Ishikawa (cell line): ENCODE measurements around the gene EXOG.

ENCODE experiments used
- CREB1 ChIP-seq: IDR thresholded peaks from 2 replicates; pipeline ENCODE4 v1.6.1; 2012; ENCODE audit warnings: low read depth
- EP300 ChIP-seq: IDR thresholded peaks from 2 replicates; pipeline ENCODE4 v1.6.1; 2012; ENCODE audit warnings: borderline replicate concordance
- FOXM1 ChIP-seq: IDR thresholded peaks from 2 replicates; pipeline ENCODE4 v1.6.1; 2012; ENCODE audit warnings: low read depth, borderline replicate concordance
- RAD21 ChIP-seq: IDR thresholded peaks from 2 replicates; pipeline ENCODE4 v1.6.1; 2012; ENCODE audit warnings: low read depth
- TCF12 ChIP-seq: IDR thresholded peaks from 2 replicates; pipeline ENCODE4 v1.6.1; 2012; ENCODE audit warnings: low read depth
- YY1 ChIP-seq: IDR thresholded peaks from 2 replicates; pipeline ENCODE4 v1.6.1; 2012; ENCODE audit warnings: low read depth
- TF ChIP-seq, protein P1 (sequence below): IDR thresholded peaks from 2 replicates; pipeline ENCODE4 v1.6.1; 2012; ENCODE audit warnings: low read depth, mild to moderate bottlenecking
- TF ChIP-seq, protein P2 (sequence below): IDR thresholded peaks from 2 replicates; pipeline ENCODE4 v1.6.1; 2012

DNA sequence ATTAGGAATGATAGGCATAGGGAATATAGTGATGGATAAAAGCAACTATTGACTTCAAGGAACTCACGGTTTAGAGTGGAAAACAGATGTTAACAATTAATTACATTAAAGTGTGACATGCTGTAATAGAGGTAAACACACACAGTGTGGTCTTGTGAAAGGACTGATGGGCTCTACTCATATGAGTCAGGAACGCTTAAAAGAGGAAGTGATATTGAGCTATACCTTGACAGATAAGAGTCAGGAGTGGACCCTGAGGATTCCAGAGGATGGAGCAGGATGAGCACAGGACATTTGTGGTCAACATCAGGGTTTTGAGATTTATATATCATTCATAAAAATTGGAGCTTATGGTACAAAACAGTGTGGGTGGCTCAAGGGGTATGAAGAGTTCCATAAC lies 11.0 kb downstream of the EXOG start:
- no peak for TF ChIP-seq YY1
- TF ChIP-seq TCF12: no peak
- no peak for TF ChIP-seq FOXM1
- no peak for TF ChIP-seq EP300
- TF ChIP-seq, protein P1, sequence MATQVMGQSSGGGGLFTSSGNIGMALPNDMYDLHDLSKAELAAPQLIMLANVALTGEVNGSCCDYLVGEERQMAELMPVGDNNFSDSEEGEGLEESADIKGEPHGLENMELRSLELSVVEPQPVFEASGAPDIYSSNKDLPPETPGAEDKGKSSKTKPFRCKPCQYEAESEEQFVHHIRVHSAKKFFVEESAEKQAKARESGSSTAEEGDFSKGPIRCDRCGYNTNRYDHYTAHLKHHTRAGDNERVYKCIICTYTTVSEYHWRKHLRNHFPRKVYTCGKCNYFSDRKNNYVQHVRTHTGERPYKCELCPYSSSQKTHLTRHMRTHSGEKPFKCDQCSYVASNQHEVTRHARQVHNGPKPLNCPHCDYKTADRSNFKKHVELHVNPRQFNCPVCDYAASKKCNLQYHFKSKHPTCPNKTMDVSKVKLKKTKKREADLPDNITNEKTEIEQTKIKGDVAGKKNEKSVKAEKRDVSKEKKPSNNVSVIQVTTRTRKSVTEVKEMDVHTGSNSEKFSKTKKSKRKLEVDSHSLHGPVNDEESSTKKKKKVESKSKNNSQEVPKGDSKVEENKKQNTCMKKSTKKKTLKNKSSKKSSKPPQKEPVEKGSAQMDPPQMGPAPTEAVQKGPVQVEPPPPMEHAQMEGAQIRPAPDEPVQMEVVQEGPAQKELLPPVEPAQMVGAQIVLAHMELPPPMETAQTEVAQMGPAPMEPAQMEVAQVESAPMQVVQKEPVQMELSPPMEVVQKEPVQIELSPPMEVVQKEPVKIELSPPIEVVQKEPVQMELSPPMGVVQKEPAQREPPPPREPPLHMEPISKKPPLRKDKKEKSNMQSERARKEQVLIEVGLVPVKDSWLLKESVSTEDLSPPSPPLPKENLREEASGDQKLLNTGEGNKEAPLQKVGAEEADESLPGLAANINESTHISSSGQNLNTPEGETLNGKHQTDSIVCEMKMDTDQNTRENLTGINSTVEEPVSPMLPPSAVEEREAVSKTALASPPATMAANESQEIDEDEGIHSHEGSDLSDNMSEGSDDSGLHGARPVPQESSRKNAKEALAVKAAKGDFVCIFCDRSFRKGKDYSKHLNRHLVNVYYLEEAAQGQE: no peak
- TF ChIP-seq RAD21: no peak
- TF ChIP-seq CREB1: no peak
- TF ChIP-seq, protein P2, sequence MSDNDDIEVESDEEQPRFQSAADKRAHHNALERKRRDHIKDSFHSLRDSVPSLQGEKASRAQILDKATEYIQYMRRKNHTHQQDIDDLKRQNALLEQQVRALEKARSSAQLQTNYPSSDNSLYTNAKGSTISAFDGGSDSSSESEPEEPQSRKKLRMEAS: no peak
